ENCODE data around the gene B3GNT5.

DNA sequence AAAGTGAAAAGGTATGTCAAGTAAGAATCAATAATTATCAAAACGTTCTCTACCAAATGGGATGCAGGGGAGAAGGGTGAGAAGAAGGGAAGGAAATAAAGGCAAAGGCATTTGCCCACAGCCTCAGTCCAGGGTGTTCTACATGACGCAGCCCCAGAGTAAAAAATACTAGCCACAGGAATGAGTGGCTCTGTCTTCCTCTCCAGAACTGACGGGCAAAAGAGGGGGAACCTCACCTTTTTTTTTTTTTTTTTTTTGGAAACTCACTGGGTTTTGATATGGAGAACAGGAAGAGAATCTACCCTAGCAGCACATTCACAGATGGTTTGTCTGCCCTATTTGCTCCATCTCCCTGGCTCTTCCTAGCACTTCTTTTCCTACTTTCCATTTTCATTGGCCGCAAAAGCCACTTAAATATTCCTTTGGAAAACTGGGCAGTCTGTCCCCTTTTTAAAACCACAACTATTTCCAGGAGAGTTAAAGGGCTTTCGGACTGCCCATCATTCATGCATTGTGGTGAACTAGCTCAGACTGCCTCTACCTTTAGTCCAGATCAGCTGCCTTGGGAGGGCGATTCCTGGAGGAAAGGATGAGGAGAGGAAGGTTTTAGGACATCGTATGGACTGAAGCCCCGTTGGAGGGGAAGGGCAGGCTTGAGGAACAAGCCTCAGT lies 28.2 kb downstream of the B3GNT5 start:
- TF ChIP-seq MAFK (IDR thresholded peaks at IDR 0.05; ENCODE audit: low read depth, low read length): no peak
- TF ChIP-seq, protein P1, sequence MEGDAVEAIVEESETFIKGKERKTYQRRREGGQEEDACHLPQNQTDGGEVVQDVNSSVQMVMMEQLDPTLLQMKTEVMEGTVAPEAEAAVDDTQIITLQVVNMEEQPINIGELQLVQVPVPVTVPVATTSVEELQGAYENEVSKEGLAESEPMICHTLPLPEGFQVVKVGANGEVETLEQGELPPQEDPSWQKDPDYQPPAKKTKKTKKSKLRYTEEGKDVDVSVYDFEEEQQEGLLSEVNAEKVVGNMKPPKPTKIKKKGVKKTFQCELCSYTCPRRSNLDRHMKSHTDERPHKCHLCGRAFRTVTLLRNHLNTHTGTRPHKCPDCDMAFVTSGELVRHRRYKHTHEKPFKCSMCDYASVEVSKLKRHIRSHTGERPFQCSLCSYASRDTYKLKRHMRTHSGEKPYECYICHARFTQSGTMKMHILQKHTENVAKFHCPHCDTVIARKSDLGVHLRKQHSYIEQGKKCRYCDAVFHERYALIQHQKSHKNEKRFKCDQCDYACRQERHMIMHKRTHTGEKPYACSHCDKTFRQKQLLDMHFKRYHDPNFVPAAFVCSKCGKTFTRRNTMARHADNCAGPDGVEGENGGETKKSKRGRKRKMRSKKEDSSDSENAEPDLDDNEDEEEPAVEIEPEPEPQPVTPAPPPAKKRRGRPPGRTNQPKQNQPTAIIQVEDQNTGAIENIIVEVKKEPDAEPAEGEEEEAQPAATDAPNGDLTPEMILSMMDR (IDR thresholded peaks at IDR 0.05; ENCODE audit: control extremely low read depth in 1 of 3, insufficient read depth in 1 of 3, low read depth in 1 of 3, low read length in 3 of 3): no peak
- TF ChIP-seq, protein P2, sequence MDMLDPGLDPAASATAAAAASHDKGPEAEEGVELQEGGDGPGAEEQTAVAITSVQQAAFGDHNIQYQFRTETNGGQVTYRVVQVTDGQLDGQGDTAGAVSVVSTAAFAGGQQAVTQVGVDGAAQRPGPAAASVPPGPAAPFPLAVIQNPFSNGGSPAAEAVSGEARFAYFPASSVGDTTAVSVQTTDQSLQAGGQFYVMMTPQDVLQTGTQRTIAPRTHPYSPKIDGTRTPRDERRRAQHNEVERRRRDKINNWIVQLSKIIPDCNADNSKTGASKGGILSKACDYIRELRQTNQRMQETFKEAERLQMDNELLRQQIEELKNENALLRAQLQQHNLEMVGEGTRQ (IDR thresholded peaks at IDR 0.05; ENCODE audit: low read length): no peak
- no peak for TF ChIP-seq PHF8 (conservative IDR thresholded peaks at IDR 0.05; ENCODE audit: low read depth, low read length)
- no peak for TF ChIP-seq POLR2AphosphoS5 (IDR thresholded peaks at IDR 0.05; ENCODE audit: low read depth, low read length)
- no peak for TF ChIP-seq POLR2A (IDR thresholded peaks at IDR 0.05; ENCODE audit: control extremely low read depth in 1 of 2, low read depth in 2 of 2, low read length in 2 of 2)
- no peak for TF ChIP-seq TBP (IDR thresholded peaks at IDR 0.05; ENCODE audit: low read depth, low read length)

Measured in H1 (cell line).